H1 (cell line): Measurements from ENCODE around the gene ANKRD12. TPM values are rescaled to one million over a fixed set of nuclear protein-coding genes. Genes with fewer than 3 reads are reported as not detected.
A peak's percentile ranks its signal among the peaks of the same experiment; 100 is the strongest.

Experiments
- CTCF ChIA-PET: fragments of 300-600 bp; sonication (Branson Sonifier 250); formaldehyde crosslinking; loops from one replicate; lab custom pipeline; 2021; ENCODE audit not compliant: partially characterized antibody; lab: Charles Lee
- POLR2A ChIA-PET: fragments of 300-600 bp; sonication (Branson Sonifier 250); formaldehyde crosslinking; loops from one replicate; lab custom pipeline; 2021; ENCODE audit warnings: inconsistent platforms; ENCODE audit not compliant: partially characterized antibody; lab: Charles Lee
- DNase-seq, 2 experiments: peaks; one replicate each; pipeline versions ENCODE4 v3.0.0 to v3.0.0-alpha.2; 2010 to 2022; ENCODE audit warnings: low spot score in 2 of 2, low read depth in 1 of 2, mixed read lengths in 1 of 2
- FAIRE-seq: peaks from 2 replicates; lab custom pipeline; 2011; peaks lifted over from hg19 to GRCh38; lab: Jason Lieb, UNC
- H2AFZ ChIP-seq: 2 replicates; pipeline ENCODE4 v1.8.1; 2012; ENCODE audit warnings: low read length, inconsistent platforms
- H2AK5ac ChIP-seq: 2 replicates; pipeline ENCODE4 v1.6.1; 2013; ENCODE audit warnings: low read depth, low read length
- H2BK120ac ChIP-seq: replicated peaks from 2 replicates; pipeline ENCODE3; 2013; ENCODE audit warnings: low read depth, low read length, inconsistent platforms
- H2BK12ac ChIP-seq: 2 replicates; pipeline ENCODE4 v1.6.1; 2013; ENCODE audit warnings: low read depth, low read length
- H2BK15ac ChIP-seq: 2 replicates; pipeline ENCODE4 v1.6.1; 2013; ENCODE audit warnings: low read length
- H2BK20ac ChIP-seq: 2 replicates; pipeline ENCODE4 v1.6.1; 2013; ENCODE audit warnings: low read length
- H2BK5ac ChIP-seq: 2 replicates; pipeline ENCODE4 v1.6.1; 2013; ENCODE audit warnings: low read depth, low read length
- H3K14ac ChIP-seq: 2 replicates; pipeline ENCODE4 v1.6.1; 2013; ENCODE audit warnings: inconsistent platforms; ENCODE audit not compliant: insufficient read length
- H3K18ac ChIP-seq: 2 replicates; pipeline ENCODE4 v1.6.1; 2013; ENCODE audit warnings: low read length; ENCODE audit errors: extremely low read depth
- H3K23ac ChIP-seq: 2 replicates; pipeline ENCODE4 v1.6.1; 2013; ENCODE audit warnings: inconsistent platforms; ENCODE audit not compliant: insufficient read length
- H3K23me2 ChIP-seq: 2 replicates; pipeline ENCODE4 v1.6.1; 2013; ENCODE audit warnings: low read depth, low read length
- H3K27ac ChIP-seq: 2 replicates; pipeline ENCODE4 v1.6.1; 2011; ENCODE audit warnings: low read depth, low read length, inconsistent platforms
- H3K27me3 ChIP-seq, 4 experiments: replicated peaks in 1 of 4; 1 replicate in 1 of 4; 2 replicates in 3 of 4; pipeline versions ENCODE4 v1.6.1 to v1.8.1; 2011 to 2013; ENCODE audit warnings: low read length in 3 of 4, mild to moderate bottlenecking in 3 of 4, inconsistent platforms in 2 of 4, mixed read lengths in 2 of 4, moderate library complexity in 1 of 4; ENCODE audit not compliant: control insufficient read depth in 3 of 4, insufficient read depth in 3 of 4; ENCODE audit errors: extremely low read depth in 1 of 4
- H3K36me3 ChIP-seq, 4 experiments: 2 replicates each; pipeline versions ENCODE4 v1.6.1 to v1.8.1; 2011 to 2013; ENCODE audit warnings: mild to moderate bottlenecking in 4 of 4, low read length in 3 of 4, moderate library complexity in 2 of 4, control low read depth in 1 of 4, inconsistent platforms in 1 of 4; ENCODE audit not compliant: insufficient read depth in 4 of 4, control insufficient read depth in 2 of 4
- H3K4ac ChIP-seq: replicated peaks from 2 replicates; pipeline ENCODE3; 2013; ENCODE audit warnings: low read length, low read depth, mixed read lengths, inconsistent platforms; ENCODE audit not compliant: insufficient read length
- H3K4me1 ChIP-seq, 4 experiments: replicated peaks in 1 of 4; 1 replicate in 1 of 4; 2 replicates in 3 of 4; pipeline versions ENCODE4 v1.6.1 to v1.8.1; 2011 to 2013; ENCODE audit warnings: low read length in 3 of 4, inconsistent platforms in 2 of 4, mixed read lengths in 1 of 4; ENCODE audit not compliant: insufficient read depth in 4 of 4, control insufficient read depth in 3 of 4
- H3K4me2 ChIP-seq, 2 experiments: 2 replicates each; pipeline versions ENCODE4 v1.6.1 to v1.8.1; 2011 to 2013; ENCODE audit warnings: low read depth in 2 of 2, low read length in 2 of 2, control low read depth in 1 of 2, inconsistent platforms in 1 of 2, mild to moderate bottlenecking in 1 of 2; ENCODE audit not compliant: insufficient read depth in 1 of 2
- H3K4me3 ChIP-seq, 4 experiments: fragments of 200-600, 300-600 bp in 1 of 4; sonication (generic), shearing (Covaris generic), sonication (Bioruptor Twin) in 1 of 4; 2 replicates each; pipeline versions ENCODE4 v1.5.1 to v1.8.1; 2011 to 2016; ENCODE audit warnings: low read length in 4 of 4, low read depth in 3 of 4, control low read depth in 2 of 4, inconsistent platforms in 2 of 4, mild to moderate bottlenecking in 2 of 4, mixed read lengths in 1 of 4, moderate library complexity in 1 of 4; ENCODE audit not compliant: insufficient read depth in 2 of 4; ENCODE audit errors: extremely low read depth in 1 of 4
- H3K56ac ChIP-seq: replicated peaks from 2 replicates; pipeline ENCODE3; 2013; ENCODE audit warnings: low read depth, mild to moderate bottlenecking, mixed read lengths, low read length, inconsistent platforms; ENCODE audit not compliant: insufficient read length
- H3K79me1 ChIP-seq: 2 replicates; pipeline ENCODE4 v1.6.1; 2013; ENCODE audit warnings: low read depth, low read length, control low read depth
- H3K79me2 ChIP-seq, 2 experiments: 2 replicates each; pipeline versions ENCODE4 v1.6.1 to v1.8.1; 2012 to 2013; ENCODE audit warnings: low read length in 2 of 2, mild to moderate bottlenecking in 2 of 2, inconsistent platforms in 1 of 2; ENCODE audit not compliant: insufficient read depth in 2 of 2, control insufficient read depth in 1 of 2
- H3K9ac ChIP-seq, 4 experiments: replicated peaks in 1 of 4; 1 replicate in 1 of 4; 2 replicates in 3 of 4; pipeline versions ENCODE4 v1.6.1 to v1.8.1; 2011 to 2013; ENCODE audit warnings: low read depth in 3 of 4, low read length in 3 of 4, control low read depth in 2 of 4, mild to moderate bottlenecking in 2 of 4, moderate library complexity in 2 of 4, inconsistent platforms in 1 of 4; ENCODE audit errors: extremely low read depth in 1 of 4
- H3K9me3 ChIP-seq, 2 experiments: 2 replicates each; pipeline versions ENCODE4 v1.6.1 to v1.8.1; 2012 to 2013; ENCODE audit warnings: mild to moderate bottlenecking in 2 of 2, moderate library complexity in 2 of 2, control low read depth in 1 of 2, inconsistent platforms in 1 of 2, low read depth in 1 of 2, low read length in 1 of 2, mixed read lengths in 1 of 2; ENCODE audit not compliant: insufficient read depth in 2 of 2
- H4K20me1 ChIP-seq, 2 experiments: replicated peaks in 1 of 2; 2 replicates each; pipeline versions ENCODE3 to v1.8.1; 2011 to 2013; ENCODE audit warnings: inconsistent platforms in 2 of 2, low read length in 2 of 2, mild to moderate bottlenecking in 1 of 2; ENCODE audit not compliant: insufficient read depth in 2 of 2, control insufficient read depth in 1 of 2
- H4K5ac ChIP-seq: 2 replicates; pipeline ENCODE4 v1.6.1; 2013; ENCODE audit warnings: low read length, low read depth, mixed read lengths, inconsistent platforms; ENCODE audit not compliant: insufficient read length
- H4K8ac ChIP-seq: 2 replicates; pipeline ENCODE4 v1.8.0; 2013; ENCODE audit warnings: mild to moderate bottlenecking, moderate library complexity, low read length, inconsistent platforms; ENCODE audit not compliant: insufficient read depth; ENCODE audit errors: extremely low read depth
- H4K91ac ChIP-seq: replicated peaks from 2 replicates; pipeline ENCODE3; 2013; ENCODE audit warnings: low read length, mixed read lengths, inconsistent platforms; ENCODE audit not compliant: insufficient read length
- FOSL1 ChIP-seq: IDR thresholded peaks from 2 replicates; pipeline ENCODE4 v1.6.1; 2011; ENCODE audit warnings: mild to moderate bottlenecking, low read depth, low read length, moderate library complexity; ENCODE audit not compliant: insufficient read depth
- GTF2F1 ChIP-seq: IDR thresholded peaks from 2 replicates; pipeline ENCODE4 v1.6.1; 2012; ENCODE audit warnings: low read depth, low read length, improper control_type of control experiment, borderline replicate concordance
- KDM1A ChIP-seq: fragments of 200-600, 300-600 bp; sonication (generic); IDR thresholded peaks from 2 replicates; pipeline ENCODE4 v1.7.1; 2016; ENCODE audit warnings: mild to moderate bottlenecking, low read length, borderline replicate concordance
- PHF8 ChIP-seq: fragments of 200-600 bp; sonication (generic); conservative IDR thresholded peaks from 2 replicates; pipeline ENCODE4 v1.7.1; 2012; ENCODE audit warnings: low read depth, mild to moderate bottlenecking, inconsistent platforms, low read length, moderate library complexity
- POLR2AphosphoS5 ChIP-seq: IDR thresholded peaks from 2 replicates; pipeline ENCODE4 v1.6.1; 2011; ENCODE audit warnings: low read depth, low read length
- SAP30 ChIP-seq: fragments of 300-600 bp; sonication (generic); IDR thresholded peaks from 2 replicates; pipeline ENCODE4 v1.7.1; 2012; ENCODE audit warnings: low read length, moderate library complexity, mild to moderate bottlenecking, inconsistent platforms; ENCODE audit not compliant: insufficient read depth, insufficient replicate concordance
- TBP ChIP-seq: IDR thresholded peaks from 2 replicates; pipeline ENCODE4 v1.6.1; 2011; ENCODE audit warnings: low read depth, low read length, improper control_type of control experiment
- TCF12 ChIP-seq: IDR thresholded peaks from 2 replicates; pipeline ENCODE4 v1.6.1; 2011; ENCODE audit warnings: low read depth, mild to moderate bottlenecking, low read length
- WGBS, 2 experiments: shearing (Covaris generic) in 1 of 2; methylation state at CpG; one replicate each; pipeline versions ENCODE4 v1.1.6 to v1.1.7; 2013 to 2015; ENCODE audit warnings: low lambda C conversion rate in 2 of 2, mixed read lengths in 2 of 2, inconsistent platforms in 1 of 2, low coverage in 1 of 2, missing lambda C conversion rate in 1 of 2; ENCODE audit not compliant: insufficient replicate concordance in 2 of 2, insufficient coverage in 1 of 2, insufficient read length in 1 of 2; ENCODE audit errors: extremely low coverage in 1 of 2, missing lambda C conversion rate in 1 of 2; 5-methylcytosine and 5-hydroxymethylcytosine counted together
- polyA plus RNA-seq, 7 experiments: library from polyadenylated mRNA; depleted of rRNA in 3 of 7; stranded (reverse) in 5 of 7; unstranded in 2 of 7; fragments of >200 nt in 5 of 7; fragments of 200-250 nt in 2 of 7; gene quantifications; 1 replicate in 5 of 7; 2 replicates in 1 of 7; 4 replicates in 1 of 7; pipeline versions ENCODE4 v1.2.1 to v1.2.3, GENCODE V29; 2011 to 2013; ENCODE audit warnings: missing spikeins in 2 of 7, mixed read lengths in 2 of 7
- total RNA-seq: library from RNA; stranded (reverse); fragmentation: NEBNext Ultra II Directional; extraction: Animal tissue kit (Norgen Biotek cat#: 25700); gene quantifications from 2 replicates; pipeline ENCODE4 v1.2.1, GENCODE V29; 2021

Gene ANKRD12
- total and polyA plus RNA-seq, 2 of the 8 experiments (the other 6 are each of a cell fraction or from before 2014, with no cell fraction given) = 2.6 to 37.9 TPM

GRCh38 chr18:9106094-9106493 lies 30.5 kb upstream of the ANKRD12 start:
- no peak overlapping the region for H3K23ac ChIP-seq
- peaks cover 0 to 21% (median 6%) of the 10 kb centered on the region in 4 experiments; a peak in 5 of 7 replicates for H3K4me1 ChIP-seq
- 73% methylated on average over 1 of the region's 1 CpG; no CpG with 5 or more reads in 1 of the 2 experiments for WGBS, 2 experiments
- H2BK20ac ChIP-seq = no peak overlapping the region
- H2BK5ac ChIP-seq = no peak overlapping the region
- H3K79me1 ChIP-seq = peaks cover 3% of the 10 kb centered on the region; the same call in 1 of the 2 replicates
- H3K4me3 ChIP-seq = peak overlapping the region in 2 of 4 experiments; percentile 8 to 90; a peak in 5 of 8 replicates
- H3K9me3 ChIP-seq = no peaks in the 10 kb centered on the region
- peaks cover 0 to 2% (median 0%) of the 10 kb centered on the region in 4 experiments; a peak in 1 of 7 replicates for H3K27me3 ChIP-seq
- H4K5ac ChIP-seq = no peak overlapping the region
- no peak overlapping the region; a peak in 1 of 7 replicates for H3K9ac ChIP-seq
- peaks cover 0 to 8% (median 0%) of the 10 kb centered on the region in 4 experiments; a peak in 1 of 8 replicates for H3K36me3 ChIP-seq
- TF ChIP-seq TCF12 (no peak), SAP30 (no peak), KDM1A (no peak), POLR2AphosphoS5 (no peak), PHF8 (no peak), GTF2F1 (no peak), FOSL1 (no peak), TBP (no peak)
- peaks cover 33 to 83% of the 10 kb centered on the region in 2 experiments for H3K79me2 ChIP-seq
- H3K4me2 ChIP-seq = peak overlapping the region; percentile 81 to 83
- no peak overlapping the region for H3K56ac ChIP-seq
- peaks cover 8 to 12% of the 10 kb centered on the region in 2 experiments for H4K20me1 ChIP-seq
- H2BK120ac ChIP-seq = no peak overlapping the region
- no peak overlapping the region for H4K91ac ChIP-seq
- no peak overlapping the region for H2AK5ac ChIP-seq
- ChIA-PET CTCF (interaction anchor here (1.5 kb wide), 1 partner anchor 26 kb away, joined by 3 read pairs; no protein-coding TSS in a partner anchor), POLR2A (interaction anchor here (1.0 to 5.7 kb wide), 2 partner anchors 10 to 30 kb away, joined by 5 to 61 read pairs; partner anchors contain the start of gene ANKRD12)
- no peak overlapping the region for H3K27ac ChIP-seq
- no peak overlapping the region for H2BK15ac ChIP-seq
- no peak overlapping the region for H3K18ac ChIP-seq
- no peak for FAIRE-seq
- peaks cover 9% of the 10 kb centered on the region for H3K23me2 ChIP-seq
- no peak overlapping the region for H2BK12ac ChIP-seq
- H2AFZ ChIP-seq = no peak overlapping the region
- H4K8ac ChIP-seq = no peak overlapping the region
- no peak overlapping the region for H3K14ac ChIP-seq
- H3K4ac ChIP-seq = no peak overlapping the region
- DNase-seq = no peak
